ENCODE data around the gene TMOD3.

- TF ChIP-seq, protein P1, sequence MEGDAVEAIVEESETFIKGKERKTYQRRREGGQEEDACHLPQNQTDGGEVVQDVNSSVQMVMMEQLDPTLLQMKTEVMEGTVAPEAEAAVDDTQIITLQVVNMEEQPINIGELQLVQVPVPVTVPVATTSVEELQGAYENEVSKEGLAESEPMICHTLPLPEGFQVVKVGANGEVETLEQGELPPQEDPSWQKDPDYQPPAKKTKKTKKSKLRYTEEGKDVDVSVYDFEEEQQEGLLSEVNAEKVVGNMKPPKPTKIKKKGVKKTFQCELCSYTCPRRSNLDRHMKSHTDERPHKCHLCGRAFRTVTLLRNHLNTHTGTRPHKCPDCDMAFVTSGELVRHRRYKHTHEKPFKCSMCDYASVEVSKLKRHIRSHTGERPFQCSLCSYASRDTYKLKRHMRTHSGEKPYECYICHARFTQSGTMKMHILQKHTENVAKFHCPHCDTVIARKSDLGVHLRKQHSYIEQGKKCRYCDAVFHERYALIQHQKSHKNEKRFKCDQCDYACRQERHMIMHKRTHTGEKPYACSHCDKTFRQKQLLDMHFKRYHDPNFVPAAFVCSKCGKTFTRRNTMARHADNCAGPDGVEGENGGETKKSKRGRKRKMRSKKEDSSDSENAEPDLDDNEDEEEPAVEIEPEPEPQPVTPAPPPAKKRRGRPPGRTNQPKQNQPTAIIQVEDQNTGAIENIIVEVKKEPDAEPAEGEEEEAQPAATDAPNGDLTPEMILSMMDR (IDR thresholded peaks at IDR 0.05), result no peak
- TF ChIP-seq POLR2A (IDR thresholded peaks at IDR 0.05), result no peak
Observed at GRCh38 chr15:51796847-51797401, 32.5 kb upstream of the TMOD3 start.

Data from right lobe of liver (tissue), 4 donors.